ENCODE data around the gene ZYG11B. TPM values are rescaled to one million over a fixed set of nuclear protein-coding genes. Genes with fewer than 3 reads are reported as not detected.
"Not testable (repeated sequence)": the region's sequence is repeated elsewhere in the genome, so short reads cannot be mapped to it uniquely, and the experiment has no call there.

ZYG11B gene
- polyA plus RNA-seq, 3 donors, result 7.3 to 17.5 (median 15.8) TPM

DNA sequence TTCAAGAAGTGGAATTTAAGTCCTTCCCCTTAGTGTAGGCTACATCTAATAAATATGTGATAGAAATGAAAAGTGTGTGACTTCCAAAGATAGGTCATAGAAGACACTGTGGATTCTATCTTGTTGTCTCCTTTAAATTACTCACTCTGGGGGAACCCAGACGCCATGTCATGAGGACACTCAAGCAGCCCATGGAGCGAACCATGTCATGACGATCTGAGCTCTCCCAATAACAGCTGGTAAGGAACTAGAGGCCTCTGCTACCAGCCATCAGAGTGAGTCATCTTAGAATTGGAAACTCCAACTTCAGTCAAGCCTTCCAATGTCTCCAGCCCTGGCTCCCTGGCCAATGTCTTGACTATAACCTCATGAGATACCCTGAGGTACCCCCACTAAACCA, 34.4 kb upstream of the ZYG11B start:
- H3K9me3 ChIP-seq (replicated peaks in 1 of 2; ENCODE audit: control insufficient read depth in 1 of 2, insufficient read depth in 1 of 2, low read length in 2 of 2), result no peaks in the 10 kb centered on the region
- H3K36me3 ChIP-seq (replicated peaks in 1 of 2; ENCODE audit: control insufficient read depth in 1 of 2, insufficient read depth in 2 of 2, low read length in 2 of 2), result peaks cover 35 to 49% of the 10 kb centered on the region in 2 donors
- peak overlapping the region in 2 of 7 donors; percentile 17 to 31 for H3K27ac Mint-ChIP-seq
- peak in 1 of 3 donors; percentile 54 for DNase-seq
- H3K36me3 Mint-ChIP-seq, result peaks cover 41 to 55% of the 10 kb centered on the region in 2 donors
- no peaks in the 10 kb centered on the region for H4K20me1 ChIP-seq (ENCODE audit: insufficient read depth, low read length)
- 92% methylated on average over 3 of the region's 3 CpGs for WGBS (ENCODE audit: insufficient coverage)
- no peaks in the 10 kb centered on the region for H3K9me3 Mint-ChIP-seq
- H2AFZ ChIP-seq (ENCODE audit: insufficient read depth, low read depth, low read length, poor library complexity, severe bottlenecking), result no peak overlapping the region
- no peak overlapping the region for H3K4me3 Mint-ChIP-seq
- peaks cover 4% of the 10 kb centered on the region for H3K4me1 Mint-ChIP-seq
- H3K27me3 ChIP-seq (ENCODE audit: control insufficient read depth in 2 of 2, insufficient read depth in 2 of 2, low read length in 2 of 2), result no peaks in the 10 kb centered on the region
- H3K9ac ChIP-seq (ENCODE audit: insufficient read depth, low read length, poor library complexity, severe bottlenecking), result no peak overlapping the region
- no peaks in the 10 kb centered on the region for H3K27me3 Mint-ChIP-seq (ENCODE audit: low read depth in 3 of 3)
- no peak overlapping the region for H3K27ac ChIP-seq (ENCODE audit: low read depth in 1 of 2, low read length in 2 of 2)
- intact Hi-C loops (cut with micrococcal nuclease), result loop anchor here (10.0 kb wide), 2 partner anchors 287 to 637 kb away; partner anchors contain the start of genes BTF3L4 (in 1 of the 2), ORC1 (in 1 of the 2), PRPF38A (in 1 of the 2) and TXNDC12 (in 1 of the 2)
- H3K4me3 ChIP-seq (replicated peaks in 1 of 3; ENCODE audit: low read depth in 2 of 3, low read length in 3 of 3), result no peak overlapping the region
- peaks cover 0 to under 1% of the 10 kb centered on the region in 2 donors for H3K4me1 ChIP-seq (ENCODE audit: control insufficient read depth in 1 of 2, insufficient read depth in 2 of 2, low read length in 2 of 2)
- H3K79me2 ChIP-seq (ENCODE audit: insufficient read depth, low read length), result peaks cover 38% of the 10 kb centered on the region
- TF ChIP-seq CTCF (IDR thresholded peaks at IDR 0.05), result no peak
- no peak overlapping the region for H3K4me2 ChIP-seq (replicated peaks; ENCODE audit: extremely low read depth, low read length, poor library complexity, severe bottlenecking)

DNA sequence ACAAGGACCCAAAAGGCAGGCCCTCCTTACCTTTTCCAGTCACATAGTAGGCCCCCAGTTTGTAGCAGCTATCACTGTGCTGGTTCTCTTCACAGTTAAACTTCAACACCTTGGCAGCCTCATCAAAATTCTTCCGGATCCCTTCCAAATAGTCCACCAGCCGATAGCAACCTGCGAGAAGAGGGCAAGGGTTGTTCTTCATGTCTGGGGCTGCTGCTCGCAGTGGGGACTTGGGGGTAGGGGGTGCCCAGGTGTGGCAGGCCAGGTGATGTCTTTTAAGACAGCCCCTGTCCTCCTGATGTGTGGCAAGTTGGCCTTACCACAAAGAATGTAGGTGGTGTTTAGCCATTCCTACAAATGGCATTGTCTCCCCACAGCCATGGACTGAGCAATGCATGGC, 33.6 kb upstream of the ZYG11B start:
- peaks cover 46% of the 10 kb centered on the region for H3K79me2 ChIP-seq (ENCODE audit: insufficient read depth, low read length)
- H4K20me1 ChIP-seq (ENCODE audit: insufficient read depth, low read length), result no peaks in the 10 kb centered on the region
- no peak overlapping the region for H3K4me2 ChIP-seq (replicated peaks; ENCODE audit: extremely low read depth, low read length, poor library complexity, severe bottlenecking)
- no CpG with 5 or more reads among the region's 4 CpGs for WGBS (ENCODE audit: insufficient coverage)
- H2AFZ ChIP-seq (ENCODE audit: insufficient read depth, low read depth, low read length, poor library complexity, severe bottlenecking), result no peak overlapping the region
- Mint-ChIP-seq H3K4me3 (no peak overlapping the region), H3K27ac (peak overlapping the region in 1 of 7 donors; percentile 14), H3K36me3 (peaks cover 32 to 46% of the 10 kb centered on the region in 2 donors), H3K4me1 (peaks cover 13% of the 10 kb centered on the region), H3K27me3 (ENCODE audit: low read depth in 3 of 3) (peaks cover 0 to 3% (median 0%) of the 10 kb centered on the region in 3 donors), H3K9me3 (no peaks in the 10 kb centered on the region)
- intact Hi-C loops (cut with micrococcal nuclease), result loop anchor here (10.0 kb wide), 2 partner anchors 288 to 638 kb away; partner anchors contain the start of genes BTF3L4 (in 1 of the 2), ORC1 (in 1 of the 2), PRPF38A (in 1 of the 2) and TXNDC12 (in 1 of the 2)
- no peak for DNase-seq
- H3K4me3 ChIP-seq (replicated peaks in 1 of 3; ENCODE audit: low read depth in 2 of 3, low read length in 3 of 3), result no peak overlapping the region
- peaks cover 27 to 40% of the 10 kb centered on the region in 2 donors for H3K36me3 ChIP-seq (replicated peaks in 1 of 2; ENCODE audit: control insufficient read depth in 1 of 2, insufficient read depth in 2 of 2, low read length in 2 of 2)
- H3K27ac ChIP-seq (ENCODE audit: low read depth in 1 of 2, low read length in 2 of 2), result no peak overlapping the region
- H3K9me3 ChIP-seq (replicated peaks in 1 of 2; ENCODE audit: control insufficient read depth in 1 of 2, insufficient read depth in 1 of 2, low read length in 2 of 2), result no peaks in the 10 kb centered on the region
- H3K4me1 ChIP-seq (ENCODE audit: control insufficient read depth in 1 of 2, insufficient read depth in 2 of 2, low read length in 2 of 2), result peaks cover 6 to 9% of the 10 kb centered on the region in 2 donors
- no peak overlapping the region for H3K9ac ChIP-seq (ENCODE audit: insufficient read depth, low read length, poor library complexity, severe bottlenecking)
- no peak for TF ChIP-seq CTCF (IDR thresholded peaks at IDR 0.05)
- H3K27me3 ChIP-seq (ENCODE audit: control insufficient read depth in 2 of 2, insufficient read depth in 2 of 2, low read length in 2 of 2), result no peaks in the 10 kb centered on the region

GRCh38 chr1:52693351-52693750, 32.9 kb upstream of the ZYG11B start:
- not testable (repeated sequence) for H4K20me1 ChIP-seq (ENCODE audit: insufficient read depth, low read length); H3K9me3 Mint-ChIP-seq; DNase-seq; H3K4me3 Mint-ChIP-seq; H3K4me2 ChIP-seq (replicated peaks; ENCODE audit: extremely low read depth, low read length, poor library complexity, severe bottlenecking); H3K4me3 ChIP-seq (replicated peaks in 1 of 3; ENCODE audit: low read depth in 2 of 3, low read length in 3 of 3); H2AFZ ChIP-seq (ENCODE audit: insufficient read depth, low read depth, low read length, poor library complexity, severe bottlenecking); H3K27me3 Mint-ChIP-seq (ENCODE audit: low read depth in 3 of 3); H3K9ac ChIP-seq (ENCODE audit: insufficient read depth, low read length, poor library complexity, severe bottlenecking); H3K9me3 ChIP-seq (replicated peaks in 1 of 2; ENCODE audit: control insufficient read depth in 1 of 2, insufficient read depth in 1 of 2, low read length in 2 of 2); H3K27me3 ChIP-seq (ENCODE audit: control insufficient read depth in 2 of 2, insufficient read depth in 2 of 2, low read length in 2 of 2); H3K27ac ChIP-seq (ENCODE audit: low read depth in 1 of 2, low read length in 2 of 2)
- Histone ChIP-seq H3K36me3 (replicated peaks in 1 of 2; ENCODE audit: control insufficient read depth in 1 of 2, insufficient read depth in 2 of 2, low read length in 2 of 2) (peaks cover 20 to 34% of the 10 kb centered on the region in 2 donors), H3K4me1 (ENCODE audit: control insufficient read depth in 1 of 2, insufficient read depth in 2 of 2, low read length in 2 of 2) (peaks cover 10 to 16% of the 10 kb centered on the region in 2 donors), H3K79me2 (ENCODE audit: insufficient read depth, low read length) (peaks cover 50% of the 10 kb centered on the region)
- peaks cover 27 to 39% of the 10 kb centered on the region in 2 donors for H3K36me3 Mint-ChIP-seq
- peak overlapping the region in 1 of 7 donors; percentile 33 for H3K27ac Mint-ChIP-seq
- H3K4me1 Mint-ChIP-seq, result peaks cover 17% of the 10 kb centered on the region
- 100% methylated on average over 3 of the region's 10 CpGs for WGBS (ENCODE audit: insufficient coverage)
- intact Hi-C loops (cut with micrococcal nuclease), result loop anchor here (10.0 kb wide), 2 partner anchors 289 to 639 kb away; partner anchors contain the start of genes BTF3L4 (in 1 of the 2), ORC1 (in 1 of the 2), PRPF38A (in 1 of the 2) and TXNDC12 (in 1 of the 2)

All from CD14-positive monocyte (primary cell).